CD14-positive monocyte (primary cell): Measurements from ENCODE around the gene MEX3A. TPM values are rescaled to one million over a fixed set of nuclear protein-coding genes. Genes with fewer than 3 reads are reported as not detected.

Source experiments
- DNase-seq, 3 donors: peaks; one replicate each; pipeline ENCODE4 v3.0.0-alpha.2; 2011 to 2022
- H2AFZ ChIP-seq: 2 replicates; pipeline ENCODE4 v1.6.0; 2012; ENCODE audit warnings: mild to moderate bottlenecking, low read depth, low read length, inconsistent platforms; ENCODE audit not compliant: insufficient read depth, poor library complexity, severe bottlenecking
- H3K27ac ChIP-seq, 2 donors: 1 replicate in 1 of 2; 2 replicates in 1 of 2; pipeline ENCODE4 v1.5.1; 2012 to 2013; ENCODE audit warnings: low read length in 2 of 2, control low read depth in 1 of 2, inconsistent platforms in 1 of 2, low read depth in 1 of 2, mild to moderate bottlenecking in 1 of 2
- H3K27me3 ChIP-seq, 2 donors: one replicate each; pipeline versions ENCODE4 v1.6.0 to v1.6.1; 2011 to 2013; ENCODE audit warnings: low read length in 2 of 2; ENCODE audit not compliant: control insufficient read depth in 2 of 2, insufficient read depth in 2 of 2
- H3K36me3 ChIP-seq, 2 donors: replicated peaks in 1 of 2; 1 replicate in 1 of 2; 2 replicates in 1 of 2; pipeline versions ENCODE4 v1.5.1 to v1.6.1; 2012 to 2013; ENCODE audit warnings: low read length in 2 of 2, control low read depth in 1 of 2, inconsistent platforms in 1 of 2, mild to moderate bottlenecking in 1 of 2; ENCODE audit not compliant: insufficient read depth in 2 of 2, control insufficient read depth in 1 of 2
- H3K4me1 ChIP-seq, 2 donors: 1 replicate in 1 of 2; 2 replicates in 1 of 2; pipeline versions ENCODE4 v1.5.1 to v1.6.1; 2012 to 2013; ENCODE audit warnings: low read length in 2 of 2, control low read depth in 1 of 2, inconsistent platforms in 1 of 2, mild to moderate bottlenecking in 1 of 2, moderate library complexity in 1 of 2; ENCODE audit not compliant: insufficient read depth in 2 of 2, control insufficient read depth in 1 of 2
- H3K4me2 ChIP-seq: replicated peaks from 2 replicates; pipeline ENCODE3; 2012; ENCODE audit warnings: low read length, moderate library complexity, mild to moderate bottlenecking; ENCODE audit not compliant: poor library complexity, severe bottlenecking; ENCODE audit errors: extremely low read depth
- H3K4me3 ChIP-seq, 3 experiments: fragments of 200-600 bp in 1 of 3; sonication (generic) in 1 of 3; replicated peaks in 1 of 3; 1 replicate in 2 of 3; 2 replicates in 1 of 3; pipeline ENCODE4 v1.5.1; 2011 to 2013; ENCODE audit warnings: low read length in 3 of 3, mild to moderate bottlenecking in 3 of 3, control low read depth in 2 of 3, low read depth in 2 of 3, inconsistent platforms in 1 of 3, moderate library complexity in 1 of 3
- H3K79me2 ChIP-seq: 2 replicates; pipeline ENCODE4 v1.6.0; 2012; ENCODE audit warnings: mild to moderate bottlenecking, control low read depth, inconsistent platforms, low read length, moderate library complexity; ENCODE audit not compliant: insufficient read depth
- H3K9ac ChIP-seq: 2 replicates; pipeline ENCODE4 v1.6.0; 2017; ENCODE audit warnings: low read length, mild to moderate bottlenecking; ENCODE audit not compliant: insufficient read depth, poor library complexity, severe bottlenecking
- H3K9me3 ChIP-seq, 2 donors: replicated peaks in 1 of 2; 1 replicate in 1 of 2; 2 replicates in 1 of 2; pipeline versions ENCODE4 v1.5.1 to v1.6.1; 2012 to 2013; ENCODE audit warnings: low read length in 2 of 2, control low read depth in 1 of 2; ENCODE audit not compliant: control insufficient read depth in 1 of 2, insufficient read depth in 1 of 2
- H4K20me1 ChIP-seq: 2 replicates; pipeline ENCODE4 v1.6.0; 2012; ENCODE audit warnings: mild to moderate bottlenecking, low read length, control low read depth, moderate library complexity; ENCODE audit not compliant: insufficient read depth
- H3K27ac Mint-ChIP-seq, 7 donors: one replicate each; pipeline ENCODE4 v1.8.0; 2020; ENCODE audit warnings: mild to moderate bottlenecking in 7 of 7, mixed read lengths in 7 of 7, moderate library complexity in 6 of 7, inconsistent platforms in 2 of 7
- H3K27me3 Mint-ChIP-seq, 3 donors: one replicate each; pipeline ENCODE4 v1.8.0; 2021 to 2022; ENCODE audit warnings: low read depth in 3 of 3, mild to moderate bottlenecking in 3 of 3, mixed read lengths in 3 of 3, moderate library complexity in 3 of 3, inconsistent platforms in 1 of 3
- H3K36me3 Mint-ChIP-seq, 2 donors: one replicate each; pipeline ENCODE4 v1.8.0; 2020; ENCODE audit warnings: mixed read lengths in 2 of 2, inconsistent platforms in 1 of 2, mild to moderate bottlenecking in 1 of 2
- H3K4me1 Mint-ChIP-seq: one replicate; pipeline ENCODE4 v1.8.0; 2020; ENCODE audit warnings: mild to moderate bottlenecking, mixed read lengths
- H3K4me3 Mint-ChIP-seq, 2 donors: one replicate each; pipeline ENCODE4 v1.8.0; 2020; ENCODE audit warnings: mild to moderate bottlenecking in 2 of 2, mixed read lengths in 2 of 2, moderate library complexity in 1 of 2
- H3K9me3 Mint-ChIP-seq, 7 donors: one replicate each; pipeline ENCODE4 v1.8.0; 2020 to 2022; ENCODE audit warnings: mixed read lengths in 7 of 7, mild to moderate bottlenecking in 6 of 7, moderate library complexity in 6 of 7, inconsistent platforms in 2 of 7
- WGBS: methylation state at CpG from one replicate; pipeline ENCODE4 v1.1.5; 2013; ENCODE audit warnings: missing lambda C conversion rate; ENCODE audit not compliant: insufficient coverage; 5-methylcytosine and 5-hydroxymethylcytosine counted together
- intact Hi-C, 2 donors: fragments of 100-400 bp; cut with micrococcal nuclease; formaldehyde crosslinking; loops; one replicate each; pipeline versions ENCODE4 v1.15.0 to v1.15.1; 2023
- polyA plus RNA-seq, 3 donors: library from polyadenylated mRNA; depleted of rRNA in 1 of 3; unstranded in 2 of 3; stranded (reverse) in 1 of 3; fragments of 300-500 nt in 2 of 3; fragments of >200 nt in 1 of 3; fragmentation: Illumina TruSeq in 2 of 3; gene quantifications; 1 replicate in 2 of 3; 2 replicates in 1 of 3; pipeline ENCODE4 v1.2.3, GENCODE V29; 2012 to 2021
- TF ChIP-seq, protein P1 (sequence below): fragments of 200-600 bp; IDR thresholded peaks from one replicate; pipeline ENCODE4 v1.8.0; 2022; ENCODE audit warnings: antibody characterized with exemption, mild to moderate bottlenecking

MEX3A gene
- polyA plus RNA-seq, 3 donors: not detected

GRCh38 chr1:156103521-156103947, 21.3 kb upstream of the MEX3A start:
- Histone ChIP-seq H3K4me1 (peaks cover 31 to 37% of the 10 kb centered on the region in 2 donors), H3K27ac (peak overlapping the region in 1 of 2 donors; percentile 62), H4K20me1 (no peaks in the 10 kb centered on the region), H3K79me2 (no peaks in the 10 kb centered on the region), H3K4me3 (no peak overlapping the region), H3K4me2 (peak overlapping the region; percentile 17), H3K27me3 (peaks cover 66 to 100% of the 10 kb centered on the region in 2 donors), H3K36me3 (no peaks in the 10 kb centered on the region), H2AFZ (no peak overlapping the region), H3K9ac (peak overlapping the region; percentile 24), H3K9me3 (peaks cover 0 to 4% of the 10 kb centered on the region in 2 donors)
- TF ChIP-seq, protein P1, sequence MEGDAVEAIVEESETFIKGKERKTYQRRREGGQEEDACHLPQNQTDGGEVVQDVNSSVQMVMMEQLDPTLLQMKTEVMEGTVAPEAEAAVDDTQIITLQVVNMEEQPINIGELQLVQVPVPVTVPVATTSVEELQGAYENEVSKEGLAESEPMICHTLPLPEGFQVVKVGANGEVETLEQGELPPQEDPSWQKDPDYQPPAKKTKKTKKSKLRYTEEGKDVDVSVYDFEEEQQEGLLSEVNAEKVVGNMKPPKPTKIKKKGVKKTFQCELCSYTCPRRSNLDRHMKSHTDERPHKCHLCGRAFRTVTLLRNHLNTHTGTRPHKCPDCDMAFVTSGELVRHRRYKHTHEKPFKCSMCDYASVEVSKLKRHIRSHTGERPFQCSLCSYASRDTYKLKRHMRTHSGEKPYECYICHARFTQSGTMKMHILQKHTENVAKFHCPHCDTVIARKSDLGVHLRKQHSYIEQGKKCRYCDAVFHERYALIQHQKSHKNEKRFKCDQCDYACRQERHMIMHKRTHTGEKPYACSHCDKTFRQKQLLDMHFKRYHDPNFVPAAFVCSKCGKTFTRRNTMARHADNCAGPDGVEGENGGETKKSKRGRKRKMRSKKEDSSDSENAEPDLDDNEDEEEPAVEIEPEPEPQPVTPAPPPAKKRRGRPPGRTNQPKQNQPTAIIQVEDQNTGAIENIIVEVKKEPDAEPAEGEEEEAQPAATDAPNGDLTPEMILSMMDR: no peak
- H3K27me3 Mint-ChIP-seq: peaks cover 95 to 100% (median 97%) of the 10 kb centered on the region in 3 donors
- peaks cover 43% of the 10 kb centered on the region for H3K4me1 Mint-ChIP-seq
- intact Hi-C loops: no loop called here
- peaks cover 15 to 20% of the 10 kb centered on the region in 2 donors for H3K36me3 Mint-ChIP-seq
- peak overlapping the region in 1 of 2 donors; percentile 90 for H3K4me3 Mint-ChIP-seq
- H3K9me3 Mint-ChIP-seq: peaks cover 0 to 31% (median 15%) of the 10 kb centered on the region in 7 donors
- DNase-seq: peak in 1 of 3 donors; percentile 40
- 53% methylated on average over 4 of the region's 9 CpGs for WGBS
- H3K27ac Mint-ChIP-seq: peak overlapping the region in 5 of 7 donors; percentile 95 to 98 (median 97)

DNA sequence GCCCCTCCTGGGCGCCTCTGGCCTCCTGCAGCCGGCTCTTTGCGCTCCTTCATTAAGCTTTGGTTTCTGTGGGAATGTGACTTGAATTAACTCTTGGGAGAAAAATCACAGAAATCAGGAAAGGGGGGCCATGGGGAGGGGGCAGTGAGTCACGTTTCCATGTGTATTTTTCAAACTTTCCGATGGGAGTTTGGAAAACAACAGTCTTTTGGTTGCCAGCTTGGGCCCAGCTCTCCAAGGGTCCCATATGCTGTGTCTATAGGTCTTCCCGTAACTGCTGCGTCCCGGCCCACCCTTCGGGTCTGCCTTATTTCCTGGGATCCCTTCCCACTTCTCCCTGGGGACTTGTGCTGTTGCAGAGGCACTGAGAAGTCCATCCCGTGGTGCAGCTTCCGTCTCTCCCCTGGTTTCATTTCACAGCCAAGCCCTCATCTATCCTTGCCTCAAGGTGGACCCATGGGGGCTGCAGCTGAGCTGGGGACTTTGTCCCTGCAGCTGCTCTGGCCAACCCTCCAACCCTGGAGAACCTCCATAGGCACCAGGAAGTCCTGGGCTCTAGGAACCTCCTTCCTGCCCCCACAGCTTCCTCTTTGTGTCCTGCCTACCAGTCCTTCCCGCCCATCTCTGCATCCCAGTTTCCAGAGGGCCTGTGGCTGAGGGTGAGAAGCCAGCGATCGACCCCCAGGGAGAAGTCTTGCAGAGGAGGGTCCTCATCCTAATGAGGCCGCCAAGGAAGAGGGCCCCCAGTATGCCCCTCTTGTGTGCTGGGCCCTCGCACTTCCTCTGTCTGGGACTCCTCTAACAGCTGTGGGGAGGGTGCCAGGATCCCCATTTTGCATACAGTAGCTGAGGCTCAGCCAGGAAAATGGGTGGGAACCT, 20.6 kb upstream of the MEX3A start:
- peak overlapping the region; percentile 24 for H3K9ac ChIP-seq
- intact Hi-C loops: no loop called here

More for the DNA sequence above, 20.6 kb upstream of the MEX3A start:
- H3K27ac ChIP-seq: peak overlapping the region in 1 of 2 donors; percentile 62
- Mint-ChIP-seq H3K4me1 (peaks cover 46% of the 10 kb centered on the region), H3K4me3 (peak overlapping the region; percentile 24 to 90), H3K9me3 (peaks cover 0 to 28% (median 15%) of the 10 kb centered on the region in 7 donors), H3K36me3 (peaks cover 20 to 27% of the 10 kb centered on the region in 2 donors), H3K27me3 (peaks cover 95 to 100% (median 97%) of the 10 kb centered on the region in 3 donors), H3K27ac (peak overlapping the region in 5 of 7 donors; percentile 70 to 98 (median 97))
- TF ChIP-seq, protein P1: no peak
- H3K4me2 ChIP-seq: peak overlapping the region; percentile 17
- H2AFZ ChIP-seq: no peak overlapping the region
- no peaks in the 10 kb centered on the region for H3K79me2 ChIP-seq
- DNase-seq: peak in 2 of 3 donors; percentile 68 to 72
- 76% methylated on average over 14 of the region's 16 CpGs for WGBS
- peaks cover 66 to 100% of the 10 kb centered on the region in 2 donors for H3K27me3 ChIP-seq
- H3K9me3 ChIP-seq: peaks cover 0 to 4% of the 10 kb centered on the region in 2 donors
- no peak overlapping the region for H3K4me3 ChIP-seq
- H4K20me1 ChIP-seq: no peaks in the 10 kb centered on the region
- H3K36me3 ChIP-seq: no peaks in the 10 kb centered on the region
- peaks cover 31 to 37% of the 10 kb centered on the region in 2 donors for H3K4me1 ChIP-seq
